A673 (cell line): ENCODE measurements around the gene CDH1.

Experiments used
- CTCF ChIP-seq: fragments of 300-800, 200-600 bp; sonication (generic); conservative IDR thresholded peaks from 2 replicates; pipeline ENCODE4 v1.5.1; 2017; ENCODE audit warnings: low read depth, mild to moderate bottlenecking, antibody characterized with exemption, low read length, moderate library complexity, mixed read lengths
- EZH2 ChIP-seq: fragments of 200-600 bp; sonication (generic); IDR thresholded peaks from 2 replicates; pipeline ENCODE4 v1.6.1; 2017; ENCODE audit warnings: borderline replicate concordance, low read depth, mild to moderate bottlenecking, mixed read lengths, antibody characterized with exemption, low read length; ENCODE audit not compliant: poor library complexity, severe bottlenecking

GRCh38 chr16:68806422-68806821, 69.3 kb downstream of the CDH1 start:
- TF ChIP-seq CTCF: no peak
- TF ChIP-seq EZH2: no peak
